ENCODE measurements around the gene IGSF21. TPM values are rescaled to one million over a fixed set of nuclear protein-coding genes. Genes with fewer than 3 reads are reported as not detected.
A peak's percentile ranks its signal among the peaks of the same experiment; 100 is the strongest.

Gene IGSF21
- total and polyA plus RNA-seq, 2 of the 4 experiments (the other 2 are of a cell fraction) = not detected

DNA sequence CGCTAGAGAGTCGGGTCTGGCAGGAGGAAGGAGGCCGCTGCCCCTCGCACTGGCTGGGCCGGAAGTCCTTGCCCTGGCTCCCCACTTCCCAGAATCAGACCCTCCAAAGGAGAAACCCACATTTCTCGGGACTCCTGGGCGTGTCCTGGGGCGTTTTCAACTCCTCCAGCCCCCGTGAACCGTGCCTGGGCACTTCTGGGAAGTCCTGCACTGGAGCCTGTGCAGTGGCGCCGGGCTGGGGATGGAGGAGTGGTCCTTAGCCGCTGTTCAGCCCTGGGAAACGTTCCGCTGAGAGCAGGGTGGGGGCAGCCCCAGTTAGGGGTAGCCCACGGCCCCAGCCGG, 3.0 kb downstream of the IGSF21 start:
- in situ Hi-C loops (cut with MboI; ENCODE audit: low sequenced_read_pairs) = no loop called here
- Histone ChIP-seq H2AK5ac (ENCODE audit: low read depth, low read length) (no peak overlapping the region), H3K27ac (ENCODE audit: insufficient read depth, low read length) (no peak overlapping the region), H2BK5ac (ENCODE audit: low read depth, low read length, poor library complexity, severe bottlenecking) (no peak overlapping the region), H3K23ac (ENCODE audit: low read depth, low read length) (no peak overlapping the region), H2BK120ac (ENCODE audit: low read depth, low read length) (no peak overlapping the region), H4K5ac (ENCODE audit: low read depth, low read length) (no peak overlapping the region), H3K36me3 (ENCODE audit: control insufficient read depth, insufficient read depth, low read length) (no peaks in the 10 kb centered on the region), H3K9me3 (ENCODE audit: control insufficient read depth, insufficient read depth, low read length) (no peaks in the 10 kb centered on the region), H3K4me3 (ENCODE audit: insufficient read depth, low read depth, low read length) (no peak overlapping the region), H3K4ac (ENCODE audit: low read depth, low read length) (no peak overlapping the region), H3K27me3 (ENCODE audit: control insufficient read depth, insufficient read depth, low read length) (peaks cover 49% of the 10 kb centered on the region), H3K9ac (ENCODE audit: low read depth, low read length) (no peak overlapping the region), H3K4me2 (ENCODE audit: low read depth, low read length) (no peak overlapping the region), H3K14ac (replicated peaks; ENCODE audit: low read depth, low read length) (no peak overlapping the region), H4K8ac (ENCODE audit: low read depth in 2 of 2, low read length in 2 of 2) (no peak overlapping the region), H2BK20ac (ENCODE audit: low read depth, low read length) (no peak overlapping the region), H3K79me1 (ENCODE audit: low read depth in 1 of 2, low read length in 2 of 2) (no peaks in the 10 kb centered on the region), H2BK15ac (ENCODE audit: low read depth, low read length) (no peak overlapping the region), H3K4me1 (ENCODE audit: control insufficient read depth, insufficient read depth, low read length) (no peaks in the 10 kb centered on the region), H2AK9ac (replicated peaks; ENCODE audit: low read depth, low read length, poor library complexity) (no peak overlapping the region), H4K91ac (ENCODE audit: insufficient read depth, low read depth, low read length) (no peak overlapping the region), H3K56ac (ENCODE audit: extremely low read depth, insufficient read depth, low read length) (no peak overlapping the region), H3K18ac (ENCODE audit: low read depth, low read length) (no peak overlapping the region), H2AFZ (replicated peaks; ENCODE audit: low read length, poor library complexity) (peak overlapping the region; percentile 49), H3K9me1 (ENCODE audit: insufficient read depth, low read length) (no peaks in the 10 kb centered on the region), H4K20me1 (ENCODE audit: insufficient read depth, low read length) (no peaks in the 10 kb centered on the region)
- ChIA-PET POLR2A (ENCODE audit: unreplicated experiment) (no interaction called here), CTCF (no interaction called here)
- no peak for TF ChIP-seq ELK1 (IDR thresholded peaks at IDR 0.05; ENCODE audit: borderline replicate concordance, low read depth, low read length)
- no peak for TF ChIP-seq CEBPB (IDR thresholded peaks at IDR 0.05; ENCODE audit: low read depth, low read length)
- no peak for TF ChIP-seq POLR2A (IDR thresholded peaks at IDR 0.05; ENCODE audit: low read depth, low read length)
- TF ChIP-seq CHD1 (IDR thresholded peaks at IDR 0.05; ENCODE audit: low read depth, low read length) = no peak
- TF ChIP-seq MXI1 (IDR thresholded peaks at IDR 0.05; ENCODE audit: borderline replicate concordance, low read depth, low read length) = no peak
- TF ChIP-seq SMC3 (IDR thresholded peaks at IDR 0.05; ENCODE audit: low read depth, low read length) = no peak
- no peak for TF ChIP-seq MAZ (IDR thresholded peaks at IDR 0.05; ENCODE audit: borderline replicate concordance, low read depth, low read length)
- no peak for TF ChIP-seq RAD21 (IDR thresholded peaks at IDR 0.05; ENCODE audit: low read length)
- TF ChIP-seq, protein P1, sequence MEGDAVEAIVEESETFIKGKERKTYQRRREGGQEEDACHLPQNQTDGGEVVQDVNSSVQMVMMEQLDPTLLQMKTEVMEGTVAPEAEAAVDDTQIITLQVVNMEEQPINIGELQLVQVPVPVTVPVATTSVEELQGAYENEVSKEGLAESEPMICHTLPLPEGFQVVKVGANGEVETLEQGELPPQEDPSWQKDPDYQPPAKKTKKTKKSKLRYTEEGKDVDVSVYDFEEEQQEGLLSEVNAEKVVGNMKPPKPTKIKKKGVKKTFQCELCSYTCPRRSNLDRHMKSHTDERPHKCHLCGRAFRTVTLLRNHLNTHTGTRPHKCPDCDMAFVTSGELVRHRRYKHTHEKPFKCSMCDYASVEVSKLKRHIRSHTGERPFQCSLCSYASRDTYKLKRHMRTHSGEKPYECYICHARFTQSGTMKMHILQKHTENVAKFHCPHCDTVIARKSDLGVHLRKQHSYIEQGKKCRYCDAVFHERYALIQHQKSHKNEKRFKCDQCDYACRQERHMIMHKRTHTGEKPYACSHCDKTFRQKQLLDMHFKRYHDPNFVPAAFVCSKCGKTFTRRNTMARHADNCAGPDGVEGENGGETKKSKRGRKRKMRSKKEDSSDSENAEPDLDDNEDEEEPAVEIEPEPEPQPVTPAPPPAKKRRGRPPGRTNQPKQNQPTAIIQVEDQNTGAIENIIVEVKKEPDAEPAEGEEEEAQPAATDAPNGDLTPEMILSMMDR (conservative IDR thresholded peaks at IDR 0.05; ENCODE audit: low read depth, low read length) = no peak
- 10% methylated on average over 2 of the region's 17 CpGs; no CpG with 5 or more reads in 1 of the 2 experiments for WGBS, 2 experiments (ENCODE audit: extremely low coverage in 2 of 2, insufficient read length in 1 of 2)
- DNase-seq (no peak), ATAC-seq (ENCODE audit: low read depth) (no peak)
- dilution Hi-C loops (cut with HindIII; ENCODE audit: low sequenced_read_pairs, unreplicated experiment) = no loop called here
- intact Hi-C loops (cut with micrococcal nuclease) = no loop called here
- BruUV-seq (replicated peaks) = no TSS peak

Measured in IMR-90 (cell line).